WTC11 (cell line): ENCODE results near the gene CRADD. TPM values are rescaled to one million over a fixed set of nuclear protein-coding genes. Genes with fewer than 3 reads are reported as not detected.

Source experiments
- ATAC-seq: fragments of 200-7000 bp; cut with Tn5 transposase; 2 replicates; pipeline ENCODE4 v1.10.0; 2021; ENCODE audit warnings: mild to moderate bottlenecking, moderate library complexity
- CTCF ChIA-PET: fragments of 300-600 bp; sonication (Branson Sonifier 250); formaldehyde crosslinking; loops from one replicate; lab custom pipeline; 2021; ENCODE audit warnings: antibody characterized with exemption; lab: Charles Lee
- POLR2A ChIA-PET: fragments of 350-600 bp; sonication (Branson Sonifier 250); formaldehyde crosslinking; loops from one replicate; lab custom pipeline; 2021; ENCODE audit warnings: antibody characterized with exemption; lab: Charles Lee
- DNase-seq: peaks from one replicate; pipeline ENCODE4 v3.0.0; 2021; ENCODE audit warnings: low spot score
- H3K27ac Mint-ChIP-seq: 2 replicates; pipeline ENCODE4 v1.8.0; 2021; ENCODE audit warnings: mixed read lengths
- H3K27me3 Mint-ChIP-seq: 2 replicates; pipeline ENCODE4 v1.8.0; 2021; ENCODE audit warnings: low read depth, mild to moderate bottlenecking, moderate library complexity, mixed read lengths
- H3K36me3 Mint-ChIP-seq: 2 replicates; pipeline ENCODE4 v1.8.0; 2021; ENCODE audit warnings: mixed read lengths
- H3K4me1 Mint-ChIP-seq: 2 replicates; pipeline ENCODE4 v1.8.0; 2022; ENCODE audit warnings: mixed read lengths
- H3K4me3 Mint-ChIP-seq: 2 replicates; pipeline ENCODE4 v1.8.0; 2021; ENCODE audit warnings: mild to moderate bottlenecking, moderate library complexity, mixed read lengths
- H3K9me3 Mint-ChIP-seq: 2 replicates; pipeline ENCODE4 v1.8.0; 2021; ENCODE audit warnings: mixed read lengths
- EMX1 ChIP-seq: fragments of 250-450 bp; sonication (Bioruptor Pico); IDR thresholded peaks from 2 replicates; pipeline ENCODE4 v1.8.0; 2021; ENCODE audit warnings: mild to moderate bottlenecking
- GABPB1 ChIP-seq: sonication (generic); formaldehyde crosslinking; IDR thresholded peaks from 2 replicates; pipeline ENCODE4 v1.8.1; 2023; ENCODE audit warnings: mild to moderate bottlenecking, missing genetic modification reagents
- HMGA2 ChIP-seq: fragments of 250-450 bp; sonication (Bioruptor Pico); IDR thresholded peaks from 2 replicates; pipeline ENCODE4 v1.4.0; 2021; ENCODE audit warnings: mild to moderate bottlenecking, moderate library complexity
- HMGXB4 ChIP-seq: sonication (generic); formaldehyde crosslinking; IDR thresholded peaks from 2 replicates; pipeline ENCODE4 v1.8.1; 2023; ENCODE audit warnings: mild to moderate bottlenecking, moderate library complexity, missing genetic modification reagents
- OVOL2 ChIP-seq: fragments of 250-450 bp; sonication (Bioruptor Pico); IDR thresholded peaks from 2 replicates; pipeline ENCODE4 v1.9.0; 2021; ENCODE audit warnings: mild to moderate bottlenecking, borderline replicate concordance
- PRDM15 ChIP-seq: sonication (generic); formaldehyde crosslinking; IDR thresholded peaks from 2 replicates; pipeline ENCODE4 v1.8.0; 2022; ENCODE audit warnings: missing genetic modification reagents
- SMAD3 ChIP-seq: sonication (generic); formaldehyde crosslinking; IDR thresholded peaks from 2 replicates; pipeline ENCODE4 v1.8.0; 2022; ENCODE audit warnings: missing genetic modification reagents, mild to moderate bottlenecking, borderline replicate concordance
- ZNF121 ChIP-seq: sonication (generic); formaldehyde crosslinking; IDR thresholded peaks from 2 replicates; pipeline ENCODE4 v1.8.0; 2023; ENCODE audit warnings: missing genetic modification reagents
- total RNA-seq: library from RNA; stranded (reverse); gene quantifications from 3 replicates; pipeline ENCODE4 v1.2.3, GENCODE V29; 2021
- TF ChIP-seq, protein P1 (sequence below): sonication (generic); formaldehyde crosslinking; IDR thresholded peaks from 2 replicates; pipeline ENCODE4 v1.8.1; 2023; ENCODE audit warnings: mild to moderate bottlenecking, missing genetic modification reagents

The CRADD gene
- total RNA-seq, 1 experiment from 2014 or later: 11.6 TPM

DNA sequence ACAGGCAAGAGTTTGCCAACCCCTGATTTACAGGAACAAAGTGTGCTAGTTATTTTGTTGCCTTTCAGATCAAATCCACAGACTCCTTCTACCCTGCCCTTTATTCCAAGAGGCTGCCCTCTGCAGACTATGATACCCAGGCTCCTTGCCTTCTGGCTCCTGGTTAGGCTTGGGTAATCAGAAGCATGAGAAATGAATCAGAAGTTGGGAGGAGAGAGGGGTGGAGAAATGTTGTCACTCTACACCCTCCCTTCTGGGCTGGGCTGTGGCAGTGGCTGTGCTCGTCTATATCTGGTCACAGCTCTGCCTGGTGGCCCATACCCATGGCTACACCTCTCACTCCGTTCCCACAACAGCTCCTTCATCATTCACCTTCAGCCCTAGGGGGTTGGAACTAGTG is 266.6 kb downstream of the CRADD start:
- no peak overlapping the region for H3K27ac Mint-ChIP-seq
- CTCF ChIA-PET: no interaction called here

DNA sequence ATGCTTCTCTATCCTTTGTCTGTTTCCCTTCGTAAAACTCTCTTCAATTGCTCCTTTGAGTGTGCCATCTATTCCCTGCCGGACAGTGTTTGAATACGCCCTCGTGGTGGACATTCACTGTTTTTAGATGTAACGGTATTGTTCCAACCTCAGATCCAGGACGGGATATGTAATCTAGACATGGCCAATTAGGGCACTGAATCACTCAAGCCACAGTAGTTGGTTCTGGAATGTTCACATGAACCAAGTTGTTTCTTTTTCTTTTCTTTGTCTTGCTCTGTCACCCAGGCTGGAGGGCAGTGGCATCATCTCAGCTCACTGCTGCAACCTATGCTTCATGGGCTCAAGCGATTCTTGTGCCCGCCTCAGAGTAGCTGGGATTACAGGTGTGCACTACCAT is 267.0 kb downstream of the CRADD start:
- H3K9me3 Mint-ChIP-seq: peaks cover 27% of the 10 kb centered on the region
- H3K36me3 Mint-ChIP-seq: peaks cover 9% of the 10 kb centered on the region
- no peak for ATAC-seq
- peaks cover 15% of the 10 kb centered on the region for H3K4me1 Mint-ChIP-seq
- H3K4me3 Mint-ChIP-seq: no peak overlapping the region
- TF ChIP-seq ZNF121 (no peak), HMGXB4 (CRISPR knock-in tag) (no peak), GABPB1 (CRISPR knock-in tag) (no peak)
- TF ChIP-seq, all 79 proteins: peak for 0
- POLR2A ChIA-PET: no interaction called here
- Mint-ChIP-seq H3K27ac (no peak overlapping the region), H3K27me3 (peaks cover 3% of the 10 kb centered on the region; the same call in 1 of the 2 replicates)
- DNase-seq: no peak
- CTCF ChIA-PET: no interaction called here

More for the DNA sequence above, 266.6 kb downstream of the CRADD start:
- peaks cover 22% of the 10 kb centered on the region for H3K9me3 Mint-ChIP-seq
- TF ChIP-seq, protein P1, sequence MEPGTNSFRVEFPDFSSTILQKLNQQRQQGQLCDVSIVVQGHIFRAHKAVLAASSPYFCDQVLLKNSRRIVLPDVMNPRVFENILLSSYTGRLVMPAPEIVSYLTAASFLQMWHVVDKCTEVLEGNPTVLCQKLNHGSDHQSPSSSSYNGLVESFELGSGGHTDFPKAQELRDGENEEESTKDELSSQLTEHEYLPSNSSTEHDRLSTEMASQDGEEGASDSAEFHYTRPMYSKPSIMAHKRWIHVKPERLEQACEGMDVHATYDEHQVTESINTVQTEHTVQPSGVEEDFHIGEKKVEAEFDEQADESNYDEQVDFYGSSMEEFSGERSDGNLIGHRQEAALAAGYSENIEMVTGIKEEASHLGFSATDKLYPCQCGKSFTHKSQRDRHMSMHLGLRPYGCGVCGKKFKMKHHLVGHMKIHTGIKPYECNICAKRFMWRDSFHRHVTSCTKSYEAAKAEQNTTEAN (CRISPR knock-in tag): no peak
- no peak for TF ChIP-seq EMX1 (CRISPR knock-in tag)
- TF ChIP-seq PRDM15: no peak
- no peak for TF ChIP-seq SMAD3 (CRISPR knock-in tag)
- TF ChIP-seq OVOL2 (CRISPR knock-in tag): no peak
- TF ChIP-seq HMGA2 (CRISPR knock-in tag): no peak
- POLR2A ChIA-PET: no interaction called here
- H3K36me3 Mint-ChIP-seq: peaks cover 5% of the 10 kb centered on the region; the same call in 1 of the 2 replicates
- DNase-seq (no peak), ATAC-seq (peak; percentile 36; the same call in 1 of the 2 replicates)
- peaks cover 3% of the 10 kb centered on the region; the same call in 1 of the 2 replicates for H3K27me3 Mint-ChIP-seq
- H3K4me1 Mint-ChIP-seq: peaks cover 15% of the 10 kb centered on the region
- no peak overlapping the region for H3K4me3 Mint-ChIP-seq

Other genes with a start within 250 kb of the CRADD start
- gene UBE2N, start 235.4 kb upstream of the CRADD start, total RNA-seq: 183 to 195 TPM (median 185 TPM) in 3 replicates
- 112 to 124 TPM (median 121 TPM) in 3 replicates for gene MRPL42, start 209.9 kb upstream of the CRADD start, total RNA-seq
- gene SOCS2, start 104.7 kb upstream of the CRADD start, total RNA-seq: 31.7 to 44.4 TPM (median 32.9 TPM) in 3 replicates